Activated CD4-positive, alpha-beta T cell treated with anti-CD3 and anti-CD28 coated beads, Interleukin-2, amount 10 ng/mL, durations not matched to agents 24 days and 14 days (primary cell): ENCODE data around the gene ZZZ3. TPM values are rescaled to one million over a fixed set of nuclear protein-coding genes. Genes with fewer than 3 reads are reported as not detected.
A peak's percentile ranks its signal among the peaks of the same experiment; 100 is the strongest.
"Not testable (repeated sequence)": the region's sequence is repeated elsewhere in the genome, so short reads cannot be mapped to it uniquely, and the experiment has no call there.

Experiments
- DNase-seq: peaks from one replicate; pipeline ENCODE4 v3.0.0; 2022
- H3K27ac Mint-ChIP-seq: one replicate; pipeline ENCODE4 v1.8.0; 2022; ENCODE audit warnings: mild to moderate bottlenecking, mixed read lengths
- H3K27me3 Mint-ChIP-seq: one replicate; pipeline ENCODE4 v1.8.0; 2022; ENCODE audit warnings: mixed read lengths
- H3K36me3 Mint-ChIP-seq: one replicate; pipeline ENCODE4 v1.8.0; 2022; ENCODE audit warnings: low read depth, mild to moderate bottlenecking, mixed read lengths
- H3K4me1 Mint-ChIP-seq: one replicate; pipeline ENCODE4 v1.8.0; 2021; ENCODE audit warnings: mixed read lengths
- H3K4me3 Mint-ChIP-seq: one replicate; pipeline ENCODE4 v1.8.0; 2022; ENCODE audit warnings: mild to moderate bottlenecking, moderate library complexity, mixed read lengths
- H3K9me3 Mint-ChIP-seq: one replicate; pipeline ENCODE4 v1.8.0; 2021; ENCODE audit warnings: mixed read lengths
- intact Hi-C: fragments of 100-400 bp; cut with micrococcal nuclease; formaldehyde crosslinking; loops from one replicate; pipeline ENCODE4 v1.15.1; 2023
- total RNA-seq: library from RNA; stranded (reverse); gene quantifications from 2 replicates; pipeline ENCODE4 v1.2.3, GENCODE V29; 2022

Gene ZZZ3
- total RNA-seq, 1 donor from 2014 or later, result 41.6 TPM

- Mint-ChIP-seq H3K36me3 (peaks cover 8% of the 10 kb centered on the region), H3K4me3 (peak overlapping the region; percentile 91), H3K27ac (peak overlapping the region; percentile 94), H3K27me3 (no peaks in the 10 kb centered on the region), H3K9me3 (no peaks in the 10 kb centered on the region), H3K4me1 (peaks cover 22% of the 10 kb centered on the region)
- DNase-seq, result peak; percentile 97
- intact Hi-C loops, result loop anchor here (1.0 to 10.0 kb wide), 9 partner anchors 76 to 1959 kb away; partner anchors contain the start of genes ACADM, DNAJB4, IFI44L and MIGA1
These were observed 996 bp upstream of the ZZZ3 start for GRCh38 chr1:77683160-77684148.

- DNase-seq, result no peak
- H3K9me3 Mint-ChIP-seq, result no peaks in the 10 kb centered on the region
- no peak overlapping the region for H3K27ac Mint-ChIP-seq
- peaks cover 26% of the 10 kb centered on the region for H3K4me1 Mint-ChIP-seq
- intact Hi-C loops, result loop anchor here (5.0 to 10.0 kb wide), 2 partner anchors 105 to 942 kb away; partner anchors contain the start of gene IFI44L
- peaks cover 12% of the 10 kb centered on the region for H3K36me3 Mint-ChIP-seq
- H3K27me3 Mint-ChIP-seq, result no peaks in the 10 kb centered on the region
- H3K4me3 Mint-ChIP-seq, result peak overlapping the region; percentile 7
These were observed 2.3 kb downstream of the ZZZ3 start for GRCh38 chr1:77680173-77680572.

- Mint-ChIP-seq H3K4me1 (peaks cover 28% of the 10 kb centered on the region), H3K4me3 (no peak overlapping the region), H3K27me3 (no peaks in the 10 kb centered on the region), H3K36me3 (peaks cover 15% of the 10 kb centered on the region), H3K27ac (no peak overlapping the region), H3K9me3 (no peaks in the 10 kb centered on the region)
- intact Hi-C loops, result no loop called here
- DNase-seq, result no peak
These were observed 3.5 kb downstream of the ZZZ3 start for GRCh38 chr1:77678660-77679610.

GRCh38 chr1:77674807-77675206 lies 7.7 kb downstream of the ZZZ3 start:
- peaks cover 34% of the 10 kb centered on the region for H3K4me1 Mint-ChIP-seq
- H3K9me3 Mint-ChIP-seq, H3K4me3 Mint-ChIP-seq, H3K27me3 Mint-ChIP-seq, DNase-seq, intact Hi-C loops, H3K27ac Mint-ChIP-seq: not testable (repeated sequence)
- peaks cover 11% of the 10 kb centered on the region for H3K36me3 Mint-ChIP-seq

GRCh38 chr1:77673716-77674355 lies 8.6 kb downstream of the ZZZ3 start:
- no peaks in the 10 kb centered on the region for H3K9me3 Mint-ChIP-seq
- H3K36me3 Mint-ChIP-seq, result peaks cover 10% of the 10 kb centered on the region
- H3K4me1 Mint-ChIP-seq, result peaks cover 35% of the 10 kb centered on the region
- no peak overlapping the region for H3K27ac Mint-ChIP-seq
- intact Hi-C loops, result no loop called here
- DNase-seq, result no peak
- no peaks in the 10 kb centered on the region for H3K27me3 Mint-ChIP-seq
- H3K4me3 Mint-ChIP-seq, result no peak overlapping the region

GRCh38 chr1:77673030-77673429 lies 9.4 kb downstream of the ZZZ3 start:
- no peak for DNase-seq
- Mint-ChIP-seq H3K27ac (no peak overlapping the region), H3K27me3 (no peaks in the 10 kb centered on the region), H3K4me1 (peaks cover 33% of the 10 kb centered on the region), H3K4me3 (no peak overlapping the region), H3K9me3 (no peaks in the 10 kb centered on the region), H3K36me3 (peaks cover 6% of the 10 kb centered on the region)
- intact Hi-C loops, result no loop called here

GRCh38 chr1:77672374-77672773 lies 10.1 kb downstream of the ZZZ3 start:
- peaks cover 34% of the 10 kb centered on the region for H3K4me1 Mint-ChIP-seq
- DNase-seq, result no peak
- H3K9me3 Mint-ChIP-seq, result no peaks in the 10 kb centered on the region
- no peak overlapping the region for H3K4me3 Mint-ChIP-seq
- intact Hi-C loops, result no loop called here
- H3K27ac Mint-ChIP-seq, result no peak overlapping the region
- H3K27me3 Mint-ChIP-seq, result no peaks in the 10 kb centered on the region
- peaks cover 6% of the 10 kb centered on the region for H3K36me3 Mint-ChIP-seq

GRCh38 chr1:77671836-77672235 lies 10.6 kb downstream of the ZZZ3 start:
- H3K27me3 Mint-ChIP-seq, result no peaks in the 10 kb centered on the region
- H3K27ac Mint-ChIP-seq, result peak overlapping the region; percentile 9
- peaks cover 35% of the 10 kb centered on the region for H3K4me1 Mint-ChIP-seq

GRCh38 chr1:77670330-77670729 lies 12.1 kb downstream of the ZZZ3 start:
- no peaks in the 10 kb centered on the region for H3K9me3 Mint-ChIP-seq
- no peaks in the 10 kb centered on the region for H3K27me3 Mint-ChIP-seq
- H3K27ac Mint-ChIP-seq, result peak overlapping the region; percentile 37
- H3K4me3 Mint-ChIP-seq, result no peak overlapping the region
- no peak for DNase-seq
- H3K36me3 Mint-ChIP-seq, result peaks cover 2% of the 10 kb centered on the region
- intact Hi-C loops, result no loop called here
- peaks cover 31% of the 10 kb centered on the region for H3K4me1 Mint-ChIP-seq

More at GRCh38 chr1:77671836-77672235, 10.6 kb downstream of the ZZZ3 start:
- Mint-ChIP-seq H3K9me3 (no peaks in the 10 kb centered on the region), H3K4me3 (peak overlapping the region; percentile 37), H3K36me3 (peaks cover 6% of the 10 kb centered on the region)
- intact Hi-C loops, result no loop called here
- no peak for DNase-seq

GRCh38 chr1:77668924-77669449 lies 13.5 kb downstream of the ZZZ3 start:
- H3K4me1 Mint-ChIP-seq, result peaks cover 31% of the 10 kb centered on the region
- DNase-seq, result no peak
- no peaks in the 10 kb centered on the region for H3K27me3 Mint-ChIP-seq
- no peak overlapping the region for H3K27ac Mint-ChIP-seq
- peaks cover 2% of the 10 kb centered on the region for H3K36me3 Mint-ChIP-seq
- H3K4me3 Mint-ChIP-seq, result no peak overlapping the region
- no peaks in the 10 kb centered on the region for H3K9me3 Mint-ChIP-seq
- intact Hi-C loops, result no loop called here

GRCh38 chr1:77664939-77665516 lies 17.4 kb downstream of the ZZZ3 start:
- Mint-ChIP-seq H3K27me3 (no peaks in the 10 kb centered on the region), H3K36me3 (peaks cover 10% of the 10 kb centered on the region), H3K9me3 (peaks cover 5% of the 10 kb centered on the region), H3K27ac (no peak overlapping the region), H3K4me1 (peaks cover 17% of the 10 kb centered on the region), H3K4me3 (no peak overlapping the region)
- no peak for DNase-seq
- intact Hi-C loops, result no loop called here

- intact Hi-C loops, result no loop called here
- Mint-ChIP-seq H3K4me1 (peaks cover 9% of the 10 kb centered on the region), H3K4me3 (no peak overlapping the region), H3K27me3 (no peaks in the 10 kb centered on the region), H3K36me3 (peaks cover 14% of the 10 kb centered on the region), H3K27ac (no peak overlapping the region), H3K9me3 (peaks cover 5% of the 10 kb centered on the region)
- DNase-seq, result no peak
These were observed 20.8 kb downstream of the ZZZ3 start for GRCh38 chr1:77661696-77662095.
